CD4-positive, alpha-beta T cell treated with Interferon alpha-2 for 1 hour (primary cell): ENCODE data around the gene SVIL.
"Not testable (repeated sequence)": the region's sequence is repeated elsewhere in the genome, so short reads cannot be mapped to it uniquely, and the experiment has no call there.

Source experiments
- DNase-seq, 2 donors: peaks; one replicate each; pipeline ENCODE4 v3.0.0-alpha.2; 2020 to 2022

Gene SVIL

DNA sequence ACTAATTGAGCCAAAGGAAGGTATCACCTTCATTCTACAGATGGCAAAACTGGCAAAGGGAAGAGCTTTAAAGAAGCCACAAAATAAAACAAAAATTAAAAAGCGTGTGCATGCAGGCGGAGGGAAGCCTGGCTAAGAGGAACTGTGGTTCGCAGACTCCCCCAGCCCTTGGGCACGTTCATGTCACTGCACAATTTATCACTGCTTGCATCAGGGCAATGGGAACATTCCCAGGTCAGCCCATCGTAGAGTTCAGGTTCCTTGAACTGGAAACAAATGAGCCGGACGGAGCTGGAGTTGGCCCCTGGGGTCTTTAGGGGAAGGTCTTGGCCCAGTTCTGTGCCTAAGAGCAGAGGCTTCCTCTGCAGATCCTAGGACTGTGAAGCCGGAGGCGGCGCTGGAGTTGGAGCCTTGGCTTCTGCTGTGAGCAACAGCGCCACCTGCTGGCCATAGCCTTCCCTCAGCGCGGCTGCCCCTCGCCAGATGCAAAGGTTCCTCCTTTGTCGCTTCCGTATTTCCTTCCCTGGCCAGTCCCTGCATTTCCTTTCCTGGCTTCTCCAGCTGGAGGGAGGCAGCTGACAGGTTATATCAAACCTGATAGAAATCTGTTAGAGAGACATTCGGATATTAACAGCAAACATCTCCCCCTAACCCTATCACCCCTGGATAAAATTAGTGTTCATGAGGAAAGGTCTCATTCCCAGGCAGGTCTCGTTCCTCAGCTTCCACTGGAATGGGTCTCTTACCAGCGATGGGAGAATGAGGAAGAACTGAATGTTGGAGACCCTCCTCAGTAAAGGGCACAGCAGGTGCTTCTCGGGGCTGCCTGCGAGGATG, 185.8 kb downstream of the SVIL start:
- peak; percentile 58 to 64 for DNase-seq

DNA sequence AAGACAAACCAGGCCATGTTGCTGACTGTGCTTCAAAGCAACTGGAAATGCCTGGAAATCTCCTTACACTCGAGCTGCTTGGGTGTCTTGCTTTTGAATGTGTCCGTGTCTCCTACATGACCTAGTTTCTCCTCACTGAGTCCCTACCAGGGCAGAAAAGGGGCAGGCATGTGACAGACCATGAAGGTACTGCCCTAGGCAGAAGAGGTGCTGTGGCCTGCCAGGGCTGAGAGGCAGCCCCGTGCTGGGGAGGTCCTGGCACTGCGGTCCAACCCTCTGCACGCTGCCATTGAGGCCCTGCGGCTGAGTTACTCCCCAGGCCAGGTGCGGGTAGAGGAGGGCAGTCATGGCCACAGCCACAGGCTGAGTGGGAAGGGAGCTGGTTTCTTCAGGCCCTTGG, 186.6 kb downstream of the SVIL start:
- no peak for DNase-seq

DNA sequence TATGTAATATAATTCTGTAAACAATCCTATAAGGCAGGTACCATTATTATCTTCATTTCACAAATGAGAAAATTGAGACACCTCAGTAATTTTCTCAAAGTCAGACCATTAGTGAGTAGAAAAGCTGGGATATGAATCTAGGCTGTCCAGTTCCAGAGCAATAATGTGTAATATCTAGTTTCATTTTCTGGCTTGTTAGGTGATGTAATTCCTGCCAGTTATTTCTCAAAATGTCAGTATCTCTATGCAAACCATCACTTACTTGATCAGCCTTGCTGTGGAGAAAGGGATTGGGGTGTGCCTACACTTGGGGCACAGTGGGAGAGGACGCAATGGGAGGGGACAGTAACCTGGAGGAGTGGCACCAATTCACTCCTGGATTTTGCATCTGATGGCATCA, 188.4 kb downstream of the SVIL start:
- no peak for DNase-seq

DNA sequence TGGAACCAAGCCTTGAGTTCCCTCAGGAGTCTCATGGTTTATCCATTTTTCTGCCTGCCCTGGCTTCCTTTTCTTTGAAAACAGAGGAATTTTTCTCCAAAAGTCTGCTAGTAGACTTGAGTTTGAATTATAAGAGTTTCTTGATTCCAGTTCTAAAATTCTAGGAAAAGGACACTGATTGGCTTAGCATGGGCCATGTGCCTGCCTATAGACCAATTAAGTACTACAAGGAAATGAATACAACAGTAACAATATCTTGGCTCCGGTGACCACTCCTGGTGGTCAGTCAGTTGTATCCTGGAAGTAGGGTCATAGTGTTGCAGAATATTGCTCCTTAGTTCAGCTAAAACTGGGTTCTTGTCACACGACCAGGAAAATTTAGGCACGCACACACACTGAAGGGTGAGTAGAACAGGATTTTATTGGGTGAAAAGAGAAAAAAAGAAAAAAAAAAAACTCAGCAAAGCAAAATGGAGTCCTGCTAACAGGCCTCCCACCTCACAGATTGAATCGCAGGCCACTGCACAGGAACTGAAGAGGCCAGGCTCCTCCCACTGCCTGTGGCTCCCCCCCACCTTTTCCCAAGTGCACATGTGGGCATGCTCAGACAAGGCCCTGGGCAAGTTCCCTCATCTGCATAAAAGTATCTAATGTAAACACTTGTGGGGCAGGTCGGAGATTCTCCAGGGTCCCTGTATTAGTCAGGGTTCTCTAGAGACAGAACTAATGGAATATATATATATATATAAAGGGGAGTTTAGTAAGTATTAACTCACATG, 190.8 kb downstream of the SVIL start:
- DNase-seq = no peak

DNA sequence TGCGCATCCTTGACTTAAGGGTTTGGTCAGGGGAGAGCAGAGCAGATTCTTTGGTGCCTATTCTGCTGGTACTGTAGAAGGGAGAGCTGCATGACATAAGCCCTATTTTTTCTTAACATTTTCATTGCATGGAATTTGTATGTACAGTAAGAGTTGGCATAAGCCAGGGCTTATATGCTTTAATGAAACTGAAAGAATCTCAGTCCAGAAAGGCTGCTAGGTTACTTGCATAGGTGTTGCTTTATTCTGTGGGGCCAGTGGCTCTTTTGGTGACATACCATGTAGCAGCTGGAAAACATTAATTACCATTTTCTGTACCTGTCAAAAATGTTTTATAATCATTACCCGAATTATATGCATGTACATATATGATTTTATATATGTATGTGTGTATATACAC, 193.8 kb downstream of the SVIL start:
- no peak for DNase-seq

DNA sequence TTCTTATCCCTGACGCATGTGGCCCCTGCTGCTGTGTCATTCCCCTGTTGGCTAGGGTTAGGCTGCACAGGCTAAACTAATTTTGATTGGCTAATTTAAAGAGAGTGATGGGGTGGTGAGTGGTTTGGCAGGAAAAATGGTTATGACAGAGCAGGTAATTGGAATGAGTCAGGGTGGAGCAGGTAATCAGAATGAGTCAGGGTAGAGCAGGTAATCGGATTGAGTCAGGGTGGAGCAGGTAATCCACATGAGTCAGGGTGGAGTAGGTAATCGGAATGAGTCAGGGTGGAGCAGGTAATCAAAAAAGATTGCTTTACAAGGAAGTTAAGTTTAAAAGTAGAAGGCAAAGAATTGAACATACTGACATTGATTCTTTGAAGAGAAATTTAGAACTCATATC, 195.8 kb downstream of the SVIL start:
- not testable (repeated sequence) for DNase-seq

DNA sequence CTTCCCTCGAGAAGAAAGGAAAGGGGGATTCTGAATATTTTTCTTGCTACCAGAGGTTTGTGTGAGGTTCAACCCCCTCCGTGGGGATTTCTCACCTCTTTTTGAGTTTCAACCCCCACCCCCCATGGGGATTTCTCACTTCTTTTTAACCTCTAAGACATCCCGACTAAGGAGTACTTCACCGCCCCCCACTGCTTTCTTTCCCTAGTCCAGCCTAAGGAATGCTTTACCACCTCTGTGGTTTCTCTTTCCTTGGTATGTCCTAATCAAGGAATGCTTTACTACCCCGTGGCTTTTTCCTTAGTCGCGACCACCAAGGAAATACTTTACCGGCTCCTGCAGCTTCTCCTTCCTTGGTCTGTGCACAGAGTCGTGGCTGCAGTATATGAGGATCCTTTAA, 196.5 kb downstream of the SVIL start:
- no peak for DNase-seq

DNA sequence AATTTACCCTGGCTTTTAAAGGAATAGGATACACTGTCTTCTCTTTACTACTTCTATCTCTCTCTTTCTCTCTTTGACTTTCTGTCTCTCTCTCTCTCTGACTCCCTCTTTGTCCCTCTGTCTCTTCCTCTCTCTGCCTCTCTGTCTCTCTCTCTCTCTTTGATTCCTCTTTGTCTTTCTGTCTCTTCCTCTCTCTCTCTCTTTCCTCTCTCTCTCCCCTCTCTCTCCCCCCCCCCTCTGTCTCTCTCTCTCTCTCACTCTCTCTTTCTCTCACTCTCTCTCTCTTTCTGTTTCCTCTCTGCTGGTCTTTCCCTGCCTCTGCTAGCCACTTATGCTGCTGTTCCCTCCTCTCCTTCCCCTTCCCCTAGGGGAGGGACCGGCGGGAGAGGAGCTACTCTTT, 196.9 kb downstream of the SVIL start:
- DNase-seq = no peak

DNA sequence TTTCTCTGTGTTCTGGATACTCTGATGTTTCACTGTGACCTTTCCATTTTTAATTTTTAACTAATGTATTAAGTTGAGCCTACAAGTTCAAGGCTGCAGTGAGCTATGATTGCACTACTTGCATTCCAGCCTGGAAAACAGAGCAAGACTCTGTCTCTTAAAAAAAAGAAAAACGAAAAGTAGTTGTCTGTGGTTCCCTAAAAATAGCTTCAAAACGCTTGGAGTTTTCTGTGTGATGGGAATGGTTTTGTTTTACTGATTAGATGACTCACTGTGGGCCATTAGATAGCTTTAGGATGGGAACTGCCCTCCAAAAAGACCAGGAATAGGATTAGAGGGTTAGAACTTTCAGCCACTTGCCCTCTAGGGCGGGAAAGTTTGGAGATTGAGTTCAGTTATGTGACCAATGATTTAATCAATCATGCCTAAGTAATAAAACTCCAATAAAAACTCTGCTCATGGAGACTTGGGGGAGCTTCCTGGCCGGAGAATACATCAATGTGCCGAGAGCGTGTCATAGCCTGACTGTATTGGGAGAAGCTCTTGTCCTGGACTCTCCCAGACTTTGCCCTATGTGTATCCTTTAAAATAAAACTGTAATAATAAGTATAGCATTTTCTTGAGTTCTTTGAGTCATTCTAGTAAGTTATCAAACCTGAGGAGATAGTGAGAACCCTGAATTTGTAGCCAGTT, 198.8 kb downstream of the SVIL start:
- DNase-seq = no peak

DNA sequence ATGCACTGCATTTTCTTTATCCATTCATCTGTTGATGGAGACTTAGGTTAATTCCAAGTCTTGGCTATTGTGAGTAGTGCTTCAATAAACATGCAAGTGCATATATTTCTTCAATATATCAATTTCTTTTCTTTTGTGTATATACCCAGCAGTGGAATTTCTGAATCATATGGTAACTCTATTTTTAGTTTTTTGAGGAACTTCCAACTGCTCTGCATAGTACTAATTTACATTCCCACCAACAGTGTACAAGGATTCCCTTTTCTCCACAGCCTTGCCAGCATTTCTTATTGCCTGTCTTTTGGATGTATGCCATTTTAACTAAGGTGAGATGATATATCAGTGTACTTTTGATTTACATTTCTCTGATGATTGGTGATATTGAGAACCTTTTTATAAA, 200.7 kb downstream of the SVIL start:
- no peak for DNase-seq

DNA sequence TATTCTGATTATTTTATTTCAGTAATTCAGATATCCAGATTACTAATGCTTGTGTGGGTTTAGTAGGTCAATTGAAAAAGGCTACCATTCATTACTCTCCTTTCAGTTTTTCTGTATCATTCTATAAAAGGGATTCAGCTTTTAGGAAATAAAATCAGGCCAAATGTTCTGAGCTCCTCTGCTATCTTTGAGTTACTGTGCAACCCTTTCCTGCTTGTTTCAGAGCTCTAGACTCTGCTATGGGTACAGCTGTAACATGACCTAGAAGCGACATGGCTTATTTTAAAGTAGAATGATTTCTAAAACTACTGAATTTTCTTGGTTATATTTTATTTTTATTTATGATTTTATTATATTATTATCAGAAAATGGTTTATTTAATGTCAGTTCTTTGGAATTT, 203.1 kb downstream of the SVIL start:
- DNase-seq = no peak

DNA sequence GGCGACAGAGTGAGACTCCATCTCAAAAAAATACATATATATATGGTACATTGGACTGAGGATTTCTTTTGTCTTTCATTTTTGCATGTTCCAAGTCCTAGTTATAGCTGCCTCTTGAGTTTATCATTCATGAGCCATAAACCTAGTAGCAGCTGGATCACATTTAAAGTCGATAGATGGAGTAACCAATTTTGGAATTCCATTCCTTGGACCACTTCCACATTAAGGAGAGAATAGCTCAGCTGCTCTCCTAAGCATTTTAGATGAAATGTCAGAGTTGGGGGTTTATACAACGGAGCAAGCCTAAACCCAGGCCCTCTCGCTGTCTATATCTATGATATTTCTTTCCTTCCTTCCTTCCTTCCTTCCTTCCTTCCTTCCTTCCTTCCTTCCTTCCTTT, 204.7 kb downstream of the SVIL start:
- no peak for DNase-seq

DNA sequence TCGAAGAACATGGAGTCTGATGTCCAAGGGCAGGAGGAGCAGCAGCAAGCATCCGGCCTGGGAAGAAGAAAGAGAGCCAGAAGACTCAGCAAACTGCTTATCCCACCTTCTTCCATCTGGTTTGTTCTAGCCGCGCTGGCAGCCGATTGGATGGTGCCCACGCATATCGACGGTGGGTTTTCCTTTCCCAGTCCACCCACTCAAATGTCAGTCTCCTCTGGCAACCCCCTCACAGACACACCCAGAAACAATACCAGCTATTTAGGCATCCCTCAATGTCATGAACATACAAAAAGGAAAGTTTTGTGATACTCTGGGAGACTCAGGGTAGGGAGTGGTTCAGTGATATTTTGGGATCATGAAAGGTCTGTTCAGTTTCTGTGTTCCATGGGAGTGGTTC, 206.3 kb downstream of the SVIL start:
- DNase-seq = no peak

DNA sequence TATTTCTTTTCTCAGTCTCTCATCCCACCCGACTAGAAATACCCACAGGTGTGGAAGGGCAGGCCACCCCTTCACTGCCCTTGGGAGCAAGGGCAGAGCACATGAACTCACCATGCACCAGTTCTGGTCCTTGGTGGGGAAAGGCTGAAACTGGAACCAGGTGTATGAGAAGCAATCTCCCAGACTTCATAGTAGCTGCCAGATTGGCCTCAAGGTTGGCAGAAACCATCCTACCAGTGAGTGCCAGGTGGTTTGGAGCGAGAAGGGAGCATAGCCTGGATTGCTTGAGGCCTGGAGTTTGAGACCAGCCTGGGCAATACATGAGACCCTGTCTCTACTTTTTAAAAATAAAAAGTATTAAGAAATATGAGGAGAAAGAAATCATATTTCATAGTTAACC, 207.1 kb downstream of the SVIL start:
- DNase-seq = no peak

DNA sequence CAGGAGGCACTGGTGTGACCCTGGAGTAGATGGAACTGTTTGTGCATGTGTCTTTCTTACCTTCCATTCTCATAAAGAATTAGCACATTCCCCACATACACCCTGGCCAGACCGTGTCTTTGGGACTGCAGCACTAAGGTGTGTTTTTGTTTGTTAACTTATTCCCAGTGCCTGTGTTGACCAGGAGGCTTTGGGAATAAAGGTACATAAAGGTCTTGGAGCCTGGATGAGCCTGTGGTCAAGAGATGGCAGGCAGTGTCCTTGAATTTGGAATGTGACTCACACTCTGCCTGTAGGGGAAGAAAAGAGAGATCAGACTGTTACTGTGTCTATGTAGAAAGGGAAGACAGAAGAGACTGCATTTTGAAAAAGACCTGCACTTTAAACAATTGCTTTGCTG, 208.4 kb downstream of the SVIL start:
- DNase-seq = no peak

DNA sequence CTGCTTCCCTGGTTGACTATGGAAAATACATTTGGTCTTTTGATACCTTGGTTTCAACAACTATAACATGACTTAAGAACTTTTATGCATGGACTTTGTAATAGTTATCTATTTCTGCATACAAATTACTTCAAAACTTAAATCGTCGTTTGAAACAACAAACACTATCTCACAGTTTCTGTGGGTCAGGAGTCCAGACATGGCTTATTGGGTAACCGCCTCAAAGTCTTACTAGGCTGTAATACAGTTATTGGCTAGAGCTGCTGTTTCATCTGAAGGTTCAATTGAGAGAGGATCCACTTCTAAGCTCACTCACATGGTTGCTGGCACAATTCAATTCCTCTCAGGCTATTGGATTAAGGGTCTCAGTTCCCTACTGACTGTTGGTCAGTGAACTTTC, 210.8 kb downstream of the SVIL start:
- DNase-seq = no peak

DNA sequence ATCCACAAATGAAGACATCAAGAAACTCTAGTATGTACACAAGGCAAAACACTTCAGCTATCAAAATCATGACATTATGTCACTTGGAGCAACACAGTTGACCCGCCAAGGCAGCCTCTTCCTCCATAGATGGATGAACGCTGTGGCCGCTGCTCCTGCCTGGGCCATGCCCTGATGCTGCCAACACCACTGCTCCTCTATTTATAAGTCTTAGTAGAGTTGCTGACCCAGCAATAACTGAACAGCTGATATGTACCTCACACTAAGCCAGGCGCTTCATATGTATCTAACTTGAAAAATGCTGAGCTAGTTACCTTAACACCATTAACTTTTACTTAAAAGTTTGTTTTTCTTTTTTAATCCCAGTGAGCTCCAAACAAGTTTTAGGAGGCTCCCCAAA, 214.0 kb downstream of the SVIL start:
- DNase-seq = no peak

DNA sequence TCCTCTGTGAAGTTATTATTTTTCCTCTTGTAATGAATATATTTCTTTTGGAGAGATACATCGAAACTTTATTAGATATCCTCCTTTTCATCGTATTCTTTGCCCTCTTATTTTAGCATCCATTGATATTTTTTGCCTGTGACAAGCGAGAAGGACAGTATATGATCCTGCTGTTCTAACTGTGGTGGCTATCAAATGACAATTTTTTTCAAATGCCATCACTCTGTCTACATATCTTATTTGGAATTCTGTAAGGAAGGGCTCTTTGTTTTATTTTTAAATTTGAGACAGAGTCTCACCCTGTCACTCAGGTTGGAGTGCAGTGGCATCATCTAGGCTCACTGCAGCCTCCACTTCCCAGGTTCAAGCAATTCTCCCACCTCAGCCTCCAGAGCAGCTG, 217.4 kb downstream of the SVIL start:
- DNase-seq = no peak

DNA sequence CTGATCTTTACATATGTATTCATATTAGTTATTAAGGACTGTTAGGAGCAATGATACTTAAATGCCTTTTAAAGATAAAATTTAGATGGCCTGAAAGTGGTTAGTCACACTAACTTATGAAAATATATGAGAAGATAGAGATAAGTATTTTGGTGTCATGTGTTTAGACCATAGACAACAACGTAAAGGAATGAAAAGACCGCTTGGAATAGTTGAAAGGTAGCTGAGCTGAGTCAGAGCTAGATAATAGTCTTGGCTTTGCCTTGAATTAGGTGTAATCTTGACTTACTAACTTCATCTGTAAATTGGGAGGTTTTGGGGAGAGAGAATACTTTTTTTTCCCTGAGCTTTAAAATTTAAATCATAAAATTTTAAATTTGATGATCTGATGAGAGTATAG, 218.9 kb downstream of the SVIL start:
- no peak for DNase-seq

DNA sequence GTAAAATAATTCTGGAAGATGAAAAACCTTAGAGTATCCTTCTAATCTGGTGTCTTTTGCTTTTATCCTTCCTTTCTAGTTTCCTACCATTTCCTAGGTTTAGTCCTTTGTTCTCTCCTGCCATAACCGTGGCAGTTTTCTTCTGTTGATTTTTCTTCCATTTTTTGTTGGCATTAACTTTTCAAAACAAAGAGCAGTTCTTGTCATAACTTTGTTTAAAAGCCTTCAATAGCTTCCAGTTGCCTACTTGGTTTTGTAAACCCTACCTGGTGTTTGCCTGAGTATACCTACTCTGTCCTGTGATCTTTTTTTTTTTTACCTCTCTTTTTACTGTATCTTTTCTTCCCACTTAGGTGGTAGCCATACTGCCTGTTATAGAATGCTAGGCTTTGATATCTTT, 220.3 kb downstream of the SVIL start:
- no peak for DNase-seq

DNA sequence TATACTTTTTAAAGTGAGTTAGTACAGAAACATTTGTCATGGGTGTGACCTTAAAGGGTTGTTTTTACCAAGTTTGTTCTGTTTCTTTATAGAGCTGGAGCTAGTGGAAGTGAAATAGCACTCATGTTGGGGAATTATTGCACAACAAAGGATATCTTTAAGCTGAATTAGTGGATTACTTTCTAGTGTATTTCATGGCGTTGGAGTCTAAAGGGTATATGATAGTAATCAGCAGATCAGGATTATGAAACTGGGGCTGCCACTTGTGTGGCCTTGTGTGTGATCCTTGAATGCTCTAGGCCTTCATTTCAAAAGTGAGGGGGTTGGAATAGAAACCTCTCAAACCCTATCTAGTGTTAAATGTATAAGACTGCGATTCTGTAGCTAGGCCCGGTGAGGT, 222.3 kb downstream of the SVIL start:
- DNase-seq = no peak

DNA sequence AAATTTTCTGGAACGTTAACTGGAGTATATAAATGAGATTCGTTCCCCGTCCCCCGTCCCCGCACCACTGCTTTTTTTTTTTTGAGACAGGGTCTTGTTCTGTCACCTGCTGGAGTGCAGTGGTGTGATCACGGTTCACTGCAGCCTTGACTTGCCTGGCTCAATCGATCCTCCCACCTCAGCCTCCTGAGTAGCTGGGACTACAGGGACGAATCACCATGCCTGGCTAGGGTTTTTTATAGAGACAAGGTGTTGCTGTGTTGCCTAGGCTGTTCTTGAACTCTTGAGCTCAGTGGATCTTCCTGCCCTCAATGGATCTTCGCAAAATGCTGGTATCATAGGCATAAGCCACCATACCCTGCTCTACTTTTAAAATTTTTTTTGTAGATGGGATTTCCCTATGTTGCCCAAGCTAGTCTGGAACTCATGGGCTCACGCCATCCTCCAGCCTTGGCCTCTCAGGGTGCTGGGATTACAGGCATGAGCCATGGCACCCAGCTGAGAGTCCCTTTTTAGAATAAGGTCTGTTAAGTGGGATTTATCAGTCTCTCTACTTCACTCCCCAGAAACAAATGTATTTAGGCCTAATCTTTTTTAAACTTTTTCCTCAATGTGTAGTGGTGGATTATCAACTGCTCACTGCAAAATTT, 223.0 kb downstream of the SVIL start:
- no peak for DNase-seq
